Upper lobe of right lung (tissue), 1 donor: ENCODE data around the gene XPOT. TPM values are rescaled to one million over a fixed set of nuclear protein-coding genes. Genes with fewer than 3 reads are reported as not detected.

ENCODE experiments used
- ATAC-seq: fragments of 200-7000 bp; cut with Tn5 transposase; one replicate; pipeline ENCODE4 v1.9.1; 2020; ENCODE audit warnings: mild to moderate bottlenecking, moderate library complexity
- DNase-seq: peaks from one replicate; pipeline ENCODE4 v3.0.0-alpha.2; 2020
- H3K27ac ChIP-seq: fragments of 200-600 bp; one replicate; pipeline ENCODE4 v1.8.0; 2022
- H3K27me3 ChIP-seq: fragments of 200-600 bp; one replicate; pipeline ENCODE4 v1.8.0; 2022; ENCODE audit warnings: mild to moderate bottlenecking
- H3K36me3 ChIP-seq: fragments of 200-600 bp; one replicate; pipeline ENCODE4 v1.8.0; 2022
- H3K4me1 ChIP-seq: fragments of 200-600 bp; one replicate; pipeline ENCODE4 v1.8.0; 2022
- H3K4me3 ChIP-seq: fragments of 200-600 bp; one replicate; pipeline ENCODE4 v1.8.0; 2022; ENCODE audit warnings: mild to moderate bottlenecking
- H3K9me3 ChIP-seq: fragments of 200-600 bp; one replicate; pipeline ENCODE4 v1.8.0; 2022
- CTCF ChIP-seq: fragments of 200-600 bp; IDR thresholded peaks from one replicate; pipeline ENCODE4 v1.8.0; 2022; ENCODE audit warnings: antibody characterized with exemption
- intact Hi-C: fragments of 100-400 bp; cut with DNase I; formaldehyde crosslinking; loops from one replicate; pipeline ENCODE4 v1.11.0; 2022
- total RNA-seq: library from RNA; stranded (reverse); fragmentation: NEBNext Ultra II Directional; extraction: Animal tissue kit (Norgen Biotek cat#: 25700); gene quantifications from one replicate; pipeline ENCODE4 v1.2.1, GENCODE V29; 2021
- donor health status: DM: no; HTN: yes; CAD: no; lungs with severe emphysema.

XPOT gene
- total RNA-seq, 1 donor from 2014 or later, result 65.8 TPM

- Histone ChIP-seq H3K36me3 (peaks cover 100% of the 10 kb centered on the region), H3K9me3 (no peaks in the 10 kb centered on the region), H3K4me3 (no peak overlapping the region), H3K4me1 (no peaks in the 10 kb centered on the region), H3K27ac (no peak overlapping the region), H3K27me3 (no peaks in the 10 kb centered on the region)
- intact Hi-C loops, result no loop called here
- no peak for TF ChIP-seq CTCF
- no peak for DNase-seq
- no peak for ATAC-seq
These were observed 87.5 kb downstream of the XPOT start for GRCh38 chr12:64491718-64492117.

- H3K9me3 ChIP-seq, result no peaks in the 10 kb centered on the region
- peaks cover 100% of the 10 kb centered on the region for H3K36me3 ChIP-seq
- no peak overlapping the region for H3K4me3 ChIP-seq
- TF ChIP-seq CTCF, result no peak
- H3K27me3 ChIP-seq, result no peaks in the 10 kb centered on the region
- H3K4me1 ChIP-seq, result no peaks in the 10 kb centered on the region
- ATAC-seq, result no peak
- intact Hi-C loops, result no loop called here
- DNase-seq, result no peak
- no peak overlapping the region for H3K27ac ChIP-seq
These were observed 89.3 kb downstream of the XPOT start for GRCh38 chr12:64493513-64493912.

- intact Hi-C loops, result no loop called here
- no peak for DNase-seq
These were observed 91.0 kb downstream of the XPOT start for GRCh38 chr12:64494998-64495729.

GRCh38 chr12:64496839-64497400, 92.7 kb downstream of the XPOT start:
- H3K27me3 ChIP-seq, result no peaks in the 10 kb centered on the region
- peaks cover 98% of the 10 kb centered on the region for H3K36me3 ChIP-seq
- no peak overlapping the region for H3K4me3 ChIP-seq
- no peaks in the 10 kb centered on the region for H3K4me1 ChIP-seq
- no peak for TF ChIP-seq CTCF
- no peak for ATAC-seq
- no peak overlapping the region for H3K27ac ChIP-seq
- H3K9me3 ChIP-seq, result no peaks in the 10 kb centered on the region
- intact Hi-C loops, result no loop called here
- no peak for DNase-seq

More at GRCh38 chr12:64494998-64495729, 91.0 kb downstream of the XPOT start:
- H3K27me3 ChIP-seq, result no peaks in the 10 kb centered on the region
- H3K4me1 ChIP-seq, result no peaks in the 10 kb centered on the region
- ATAC-seq, result no peak
- peaks cover 100% of the 10 kb centered on the region for H3K36me3 ChIP-seq
- no peak for TF ChIP-seq CTCF
- no peak overlapping the region for H3K4me3 ChIP-seq
- no peak overlapping the region for H3K27ac ChIP-seq
- no peaks in the 10 kb centered on the region for H3K9me3 ChIP-seq

- no peaks in the 10 kb centered on the region for H3K4me1 ChIP-seq
- intact Hi-C loops, result no loop called here
- peaks cover 93% of the 10 kb centered on the region for H3K36me3 ChIP-seq
- H3K9me3 ChIP-seq, result no peaks in the 10 kb centered on the region
- no peak for DNase-seq
- no peak for TF ChIP-seq CTCF
- H3K27ac ChIP-seq, result no peak overlapping the region
- no peaks in the 10 kb centered on the region for H3K27me3 ChIP-seq
- no peak overlapping the region for H3K4me3 ChIP-seq
- no peak for ATAC-seq
These were observed 93.3 kb downstream of the XPOT start for GRCh38 chr12:64497484-64497883.
